NCI-H2227 (cell line): ENCODE results near the gene PAK5.
A peak's percentile ranks its signal among the peaks of the same experiment; 100 is the strongest.

Source experiments
- DNase-seq: peaks from one replicate; lab custom pipeline; 2025; ENCODE audit not compliant: unreplicated experiment; lab: John Stamatoyannopoulos, UW

Gene PAK5

GRCh38 chr20:9626357-9626756, 212.5 kb downstream of the PAK5 start:
- no peak for DNase-seq

GRCh38 chr20:9617940-9618339, 220.9 kb downstream of the PAK5 start:
- DNase-seq = peak; percentile 80

GRCh38 chr20:9616833-9617461, 221.9 kb downstream of the PAK5 start:
- peak; percentile 85 for DNase-seq

- no peak for DNase-seq
These were observed 222.4 kb downstream of the PAK5 start for GRCh38 chr20:9616455-9616805.

- no peak for DNase-seq
These were observed 223.0 kb downstream of the PAK5 start for GRCh38 chr20:9615766-9616454.

GRCh38 chr20:9615118-9615517, 223.8 kb downstream of the PAK5 start:
- DNase-seq = no peak

GRCh38 chr20:9613871-9614270, 225.0 kb downstream of the PAK5 start:
- DNase-seq = no peak

- DNase-seq = no peak
These were observed 227.0 kb downstream of the PAK5 start for GRCh38 chr20:9611921-9612320.

GRCh38 chr20:9610665-9611064, 228.2 kb downstream of the PAK5 start:
- DNase-seq = no peak

- peak; percentile 81 for DNase-seq
These were observed 228.9 kb downstream of the PAK5 start for GRCh38 chr20:9609887-9610502.

GRCh38 chr20:9608639-9609340, 230.1 kb downstream of the PAK5 start:
- no peak for DNase-seq

GRCh38 chr20:9602847-9603183, 236.1 kb downstream of the PAK5 start:
- no peak for DNase-seq

- DNase-seq = no peak
These were observed 238.3 kb downstream of the PAK5 start for GRCh38 chr20:9600562-9600961.

- no peak for DNase-seq
These were observed 241.3 kb downstream of the PAK5 start for GRCh38 chr20:9597547-9597946.

GRCh38 chr20:9595763-9596162, 243.1 kb downstream of the PAK5 start:
- no peak for DNase-seq

- DNase-seq = no peak
These were observed 244.5 kb downstream of the PAK5 start for GRCh38 chr20:9594284-9594875.

- no peak for DNase-seq
These were observed 246.5 kb downstream of the PAK5 start for GRCh38 chr20:9592419-9592818.

- no peak for DNase-seq
These were observed 247.8 kb downstream of the PAK5 start for GRCh38 chr20:9591080-9591479.

- no peak for DNase-seq
These were observed 248.7 kb downstream of the PAK5 start for GRCh38 chr20:9590189-9590588.

- DNase-seq = no peak
These were observed 250.2 kb downstream of the PAK5 start for GRCh38 chr20:9588706-9589105.

- no peak for DNase-seq
These were observed 255.7 kb downstream of the PAK5 start for GRCh38 chr20:9583151-9583550.

- no peak for DNase-seq
These were observed 256.7 kb downstream of the PAK5 start for GRCh38 chr20:9582137-9582536.
